Measurements from ENCODE around the gene AQP2.

- no peak for TF ChIP-seq POLR2A (IDR thresholded peaks at IDR 0.05)
- TF ChIP-seq CTCF (IDR thresholded peaks at IDR 0.05 in 4 of 5, conservative IDR thresholded peaks at IDR 0.05 in 1 of 5): no peak
Observed at GRCh38 chr12:49972129-49972528, 21.6 kb downstream of the AQP2 start.
